GM18499 (cell line): ENCODE results near the gene ST3GAL3.

ENCODE experiments used
- ATAC-seq: cut with Tn5 transposase; IDR thresholded peaks from one replicate; pipeline ENCODE4 v1.9.1; 2021; ENCODE audit warnings: moderate number of reproducible peaks; ENCODE audit not compliant: insufficient read depth, unreplicated experiment

Gene ST3GAL3

GRCh38 chr1:43870306-43870705 is 163.0 kb downstream of the ST3GAL3 start:
- no peak for ATAC-seq

- ATAC-seq = no peak
These were observed 164.0 kb downstream of the ST3GAL3 start for GRCh38 chr1:43871181-43871910.

DNA sequence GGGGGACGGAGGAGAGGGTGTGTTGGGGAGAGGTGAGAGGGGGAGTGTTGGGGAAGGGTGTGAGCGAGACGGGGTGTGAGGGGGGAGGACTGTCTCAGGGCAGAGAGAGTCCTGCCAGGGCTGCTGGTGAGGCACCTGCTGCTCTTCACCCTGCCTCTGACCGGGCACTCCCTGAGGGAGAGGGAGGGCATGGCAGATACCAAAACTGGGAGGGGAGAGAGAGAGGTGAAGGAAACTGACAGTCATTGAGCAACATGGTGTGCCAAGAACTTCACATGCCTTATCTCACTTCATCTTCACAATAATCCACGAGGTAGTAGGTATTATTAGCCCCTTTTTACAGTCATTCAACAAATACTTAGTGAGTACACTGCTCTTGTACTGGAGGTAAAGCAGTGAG is 164.9 kb downstream of the ST3GAL3 start:
- no peak for ATAC-seq

GRCh38 chr1:43873851-43874250 is 166.5 kb downstream of the ST3GAL3 start:
- ATAC-seq = no peak

DNA sequence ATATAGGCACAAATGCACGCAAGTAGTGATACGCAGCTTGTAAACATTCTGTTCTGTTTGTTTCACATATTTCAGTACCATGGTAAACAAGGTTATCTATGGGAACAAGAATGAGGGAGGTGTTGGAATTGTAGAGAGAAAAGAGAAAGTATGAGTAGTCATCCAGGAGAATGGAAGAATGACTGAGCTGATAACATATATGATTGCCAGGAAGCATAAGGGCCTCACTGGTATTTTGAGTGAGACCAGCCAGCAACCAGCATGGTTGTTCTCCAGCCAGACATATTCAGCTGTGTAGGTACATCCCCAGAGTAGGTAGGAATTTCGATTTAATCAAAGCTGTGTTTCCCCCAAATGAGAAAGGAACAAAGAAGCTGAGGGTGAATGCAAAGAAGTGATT is 167.4 kb downstream of the ST3GAL3 start:
- no peak for ATAC-seq

- ATAC-seq = no peak
These were observed 168.0 kb downstream of the ST3GAL3 start for GRCh38 chr1:43875331-43875730.

- ATAC-seq = no peak
These were observed 169.8 kb downstream of the ST3GAL3 start for GRCh38 chr1:43877101-43877500.

DNA sequence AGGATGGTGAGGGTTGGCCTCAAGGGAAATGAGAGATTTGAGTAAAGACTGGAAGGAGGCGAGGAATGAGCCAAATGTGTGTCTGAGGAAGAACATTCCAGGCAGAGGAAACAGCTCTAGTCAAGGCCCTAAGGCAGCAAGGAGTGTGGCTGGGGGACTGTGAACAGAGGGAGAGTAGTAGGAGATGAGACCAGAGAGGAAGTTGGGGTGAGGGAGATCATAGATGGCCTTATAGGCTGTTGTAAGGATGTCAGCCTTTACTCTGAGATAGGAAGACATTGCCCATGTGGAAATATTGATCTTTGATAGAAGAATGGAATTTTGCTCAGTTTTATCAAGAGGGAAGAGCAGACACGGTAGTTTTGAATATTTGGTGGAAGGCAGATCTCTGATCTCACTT is 171.1 kb downstream of the ST3GAL3 start:
- no peak for ATAC-seq

- ATAC-seq = no peak
These were observed 171.5 kb downstream of the ST3GAL3 start for GRCh38 chr1:43878854-43879253.

GRCh38 chr1:43879414-43879813 is 172.1 kb downstream of the ST3GAL3 start:
- no peak for ATAC-seq

DNA sequence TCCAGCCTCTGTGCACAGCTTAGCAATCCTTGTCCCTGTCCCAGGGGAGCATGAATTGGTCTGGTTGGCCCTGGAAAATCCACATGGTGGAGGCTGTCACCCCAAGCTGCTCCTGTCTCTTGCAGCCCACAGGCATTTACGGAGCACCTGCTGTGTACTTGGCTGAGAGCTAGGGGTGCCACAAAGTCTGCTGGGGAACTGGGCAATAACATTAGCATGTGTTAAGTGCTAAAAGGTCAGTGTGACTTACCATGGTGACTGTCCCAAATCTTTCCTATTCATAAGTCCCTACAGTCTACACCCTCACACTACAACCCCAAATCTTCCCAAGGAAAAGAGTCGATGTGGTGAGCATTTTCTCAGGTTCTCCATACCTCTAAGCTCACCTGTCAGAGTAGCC is 172.7 kb downstream of the ST3GAL3 start:
- ATAC-seq = no peak

- no peak for ATAC-seq
These were observed 173.3 kb downstream of the ST3GAL3 start for GRCh38 chr1:43880604-43881003.

DNA sequence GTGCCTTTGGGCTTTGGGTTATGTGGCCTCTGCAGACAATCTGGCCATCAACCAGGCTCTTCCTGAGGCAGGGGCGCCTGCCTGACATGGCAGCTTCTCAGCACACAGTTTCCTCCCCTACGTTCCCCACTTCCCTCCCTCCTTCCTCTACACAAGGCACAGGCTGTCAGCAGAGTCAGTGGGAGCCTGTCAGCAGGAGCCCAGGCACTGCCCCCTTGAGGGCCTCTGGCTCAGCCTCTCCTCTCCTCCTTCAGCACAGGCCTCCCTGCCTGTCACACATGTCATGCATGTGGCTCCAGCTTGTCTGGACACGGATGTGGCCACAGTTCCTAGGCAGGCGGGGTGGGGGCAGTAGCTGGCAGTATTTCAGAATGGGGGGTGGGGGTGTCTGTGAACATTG is 174.1 kb downstream of the ST3GAL3 start:
- no peak for ATAC-seq

GRCh38 chr1:43882763-43883162 is 175.4 kb downstream of the ST3GAL3 start:
- ATAC-seq = no peak

GRCh38 chr1:43883321-43883720 is 176.0 kb downstream of the ST3GAL3 start:
- no peak for ATAC-seq

DNA sequence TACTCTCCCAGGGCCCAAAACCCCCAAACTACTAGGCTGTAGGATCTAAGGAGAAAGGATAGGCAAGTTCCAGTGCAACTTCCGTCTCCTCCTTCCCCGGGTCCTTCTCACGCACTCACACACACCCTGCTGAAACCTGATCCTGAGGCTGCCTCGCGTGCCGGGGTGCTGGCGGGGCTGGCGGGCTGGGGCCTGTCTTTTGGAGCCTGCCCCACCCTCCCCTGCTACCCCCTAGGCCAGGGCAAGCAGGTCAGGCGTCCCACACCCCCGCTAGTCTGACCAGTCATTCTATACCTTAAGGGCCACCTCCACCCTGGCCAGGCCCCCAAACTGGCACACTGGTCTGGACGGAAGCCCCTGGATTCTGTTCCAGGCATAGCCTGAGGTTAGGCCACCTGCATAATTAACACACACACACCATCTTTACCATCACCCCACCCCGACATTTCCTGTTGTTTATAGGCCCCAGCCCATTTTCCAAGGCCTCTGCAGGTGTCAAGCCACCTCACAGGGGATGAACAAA is 178.0 kb downstream of the ST3GAL3 start:
- ATAC-seq = no peak

DNA sequence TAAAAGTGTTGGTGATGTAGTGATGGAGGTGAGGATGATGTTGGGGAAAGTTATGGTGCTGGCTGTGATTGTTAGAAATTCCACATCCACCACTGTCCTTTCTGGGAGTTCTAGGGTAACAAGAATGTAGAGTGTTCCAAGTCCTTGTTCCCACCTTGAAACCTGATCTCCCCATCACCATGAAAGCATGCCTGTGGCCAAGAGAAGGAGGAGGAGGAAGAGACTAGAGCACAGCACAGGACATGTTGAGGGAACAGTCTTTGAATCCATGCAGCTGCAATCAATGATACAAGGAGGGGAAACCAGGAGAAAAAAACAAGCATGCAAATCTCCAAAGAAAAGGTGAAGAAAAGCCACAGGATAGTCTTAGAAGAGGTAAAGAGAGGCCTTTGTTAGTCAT is 180.4 kb downstream of the ST3GAL3 start:
- ATAC-seq = no peak

DNA sequence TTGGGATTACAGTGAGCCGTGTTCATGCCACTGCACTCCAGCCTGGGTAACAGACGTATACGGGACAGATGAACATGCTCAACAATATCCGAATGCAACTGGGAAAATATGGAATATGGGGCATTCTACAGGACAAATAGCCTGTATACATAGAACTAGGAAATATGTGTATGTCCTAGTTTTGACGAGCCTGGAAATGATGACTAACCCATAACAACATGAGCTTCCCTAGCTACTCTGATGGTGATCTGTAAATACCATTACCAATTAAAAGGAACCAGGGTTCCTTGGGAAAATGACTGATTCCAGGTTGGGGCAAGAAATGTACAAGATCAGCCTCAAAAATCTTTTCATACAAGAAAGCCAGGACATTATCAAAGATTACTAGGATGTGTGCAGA is 183.5 kb downstream of the ST3GAL3 start:
- ATAC-seq = no peak

DNA sequence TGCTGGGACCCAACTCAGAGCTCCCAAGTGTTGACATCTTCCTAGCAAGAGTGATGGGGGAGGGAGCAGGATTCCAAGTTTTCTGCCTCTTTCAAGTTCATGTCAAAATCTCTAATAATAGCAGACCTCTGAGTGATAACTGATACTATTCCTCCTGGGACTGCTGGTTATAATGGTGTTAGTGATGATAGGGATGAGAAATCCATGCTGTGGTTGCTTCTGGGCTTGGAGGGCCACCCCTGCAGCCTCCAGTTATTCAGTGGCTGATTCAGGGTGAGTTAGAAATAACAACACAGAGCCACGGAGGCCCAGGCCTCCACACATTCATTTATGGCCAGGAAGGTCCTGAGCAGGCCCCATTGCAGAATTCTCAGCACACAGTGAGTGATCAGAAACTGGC is 185.7 kb downstream of the ST3GAL3 start:
- no peak for ATAC-seq

DNA sequence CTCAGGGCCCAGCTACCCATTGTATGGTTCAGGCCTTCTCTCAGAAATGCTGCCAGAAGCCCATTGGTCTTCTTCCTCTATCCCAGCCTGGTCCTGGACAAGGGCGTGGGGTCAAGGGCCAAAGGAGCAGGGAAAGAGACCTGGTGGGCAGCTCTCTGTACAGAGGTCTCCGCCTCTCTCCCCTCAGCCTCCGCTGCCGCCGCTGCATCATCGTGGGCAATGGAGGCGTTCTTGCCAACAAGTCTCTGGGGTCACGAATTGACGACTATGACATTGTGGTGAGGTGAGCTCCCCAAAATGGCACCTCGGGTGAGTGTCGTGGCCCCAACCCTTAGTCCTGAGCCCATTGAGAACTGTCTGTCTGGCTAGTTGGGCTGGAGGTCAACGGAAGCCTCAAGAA is 191.6 kb downstream of the ST3GAL3 start:
- ATAC-seq = no peak

DNA sequence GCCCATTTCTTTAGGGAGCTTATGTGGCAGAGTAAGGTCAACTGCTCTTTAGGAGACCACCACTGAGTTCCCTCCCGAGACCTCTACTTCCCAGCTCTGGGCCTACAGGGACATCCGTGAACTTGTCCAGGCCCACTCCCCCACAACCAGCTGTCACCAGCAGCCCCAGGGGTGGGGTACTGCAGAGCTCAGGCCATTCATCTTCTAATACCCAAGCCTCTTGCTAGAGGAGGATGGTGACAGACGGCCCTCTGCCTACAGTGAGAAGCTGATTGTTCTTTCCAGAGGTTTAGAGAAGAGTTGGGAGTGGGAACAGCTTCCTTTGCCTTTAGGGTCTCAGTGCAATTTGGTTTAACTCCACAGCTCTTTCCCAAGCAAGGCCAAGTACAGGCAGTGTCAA is 193.1 kb downstream of the ST3GAL3 start:
- no peak for ATAC-seq

GRCh38 chr1:43901196-43901961 is 194.0 kb downstream of the ST3GAL3 start:
- ATAC-seq = no peak
